GM12891 (cell line): Measurements from ENCODE around the gene REX1BD.
"Not testable (repeated sequence)": the region's sequence is repeated elsewhere in the genome, so short reads cannot be mapped to it uniquely, and the experiment has no call there.

Source experiments
- DNase-seq: peaks from one replicate; pipeline ENCODE4 v3.0.0; 2011; ENCODE audit warnings: low spot score; ENCODE audit not compliant: insufficient read length
- FAIRE-seq: peaks from 2 replicates; lab custom pipeline; 2011; peaks lifted over from hg19 to GRCh38; lab: Jason Lieb, UNC
- PAX5 ChIP-seq: IDR thresholded peaks from 2 replicates; pipeline ENCODE4 v1.6.1; 2011; ENCODE audit warnings: low read length, moderate library complexity, mild to moderate bottlenecking; ENCODE audit not compliant: insufficient read depth, severe bottlenecking
- POLR2A ChIP-seq: IDR thresholded peaks from 2 replicates; pipeline ENCODE4 v1.6.1; 2011; ENCODE audit warnings: low read depth, low read length, control low read depth
- POLR2AphosphoS5 ChIP-seq: IDR thresholded peaks from 2 replicates; pipeline ENCODE4 v1.6.1; 2011; ENCODE audit warnings: low read depth, low read length, control low read depth
- POU2F2 ChIP-seq: IDR thresholded peaks from 2 replicates; pipeline ENCODE4 v1.6.1; 2011; ENCODE audit warnings: low read depth, mild to moderate bottlenecking, control low read depth, low read length, moderate library complexity
- SPI1 ChIP-seq: IDR thresholded peaks from 2 replicates; pipeline ENCODE4 v1.6.1; 2011; ENCODE audit warnings: low read depth, low read length, control low read depth
- TAF1 ChIP-seq: IDR thresholded peaks from 2 replicates; pipeline ENCODE4 v1.6.1; 2011; ENCODE audit warnings: low read depth, low read length, control low read depth

REX1BD gene

GRCh38 chr19:18576383-18576782, 12.2 kb upstream of the REX1BD start:
- no peak for FAIRE-seq
- DNase-seq, result no peak
- no peak for TF ChIP-seq POLR2A
- no peak for TF ChIP-seq SPI1
- TF ChIP-seq POU2F2, result no peak
- TF ChIP-seq POLR2AphosphoS5, result no peak
- no peak for TF ChIP-seq PAX5
- TF ChIP-seq TAF1, result no peak

GRCh38 chr19:18577365-18577914, 11.2 kb upstream of the REX1BD start:
- no peak for FAIRE-seq
- no peak for TF ChIP-seq SPI1
- peak; percentile 13; the same call in 1 of the 2 replicates for TF ChIP-seq POLR2A
- no peak for TF ChIP-seq TAF1
- no peak for DNase-seq

GRCh38 chr19:18580311-18580710, 8.3 kb upstream of the REX1BD start:
- DNase-seq, result no peak
- no peak for TF ChIP-seq POU2F2
- TF ChIP-seq PAX5, result no peak
- no peak for TF ChIP-seq SPI1
- no peak for TF ChIP-seq POLR2AphosphoS5
- TF ChIP-seq POLR2A, result no peak
- no peak for TF ChIP-seq TAF1
- no peak for FAIRE-seq

- TF ChIP-seq POU2F2, result no peak
- TF ChIP-seq SPI1, result peak; percentile 39; the same call in 1 of the 2 replicates
- TF ChIP-seq POLR2A, result no peak
- TF ChIP-seq TAF1, result no peak
- no peak for TF ChIP-seq PAX5
- DNase-seq, result no peak
- peak; percentile 61 for FAIRE-seq
These were observed 2.3 kb upstream of the REX1BD start for GRCh38 chr19:18586306-18586705.

- TF ChIP-seq POLR2AphosphoS5, result no peak
- no peak for TF ChIP-seq POLR2A
- no peak for TF ChIP-seq POU2F2
- TF ChIP-seq TAF1, result no peak
- no peak for TF ChIP-seq PAX5
- TF ChIP-seq SPI1, result no peak
- DNase-seq, result no peak
- no peak for FAIRE-seq
These were observed 1.0 kb upstream of the REX1BD start for GRCh38 chr19:18587561-18587960.

GRCh38 chr19:18587962-18588610, 512 bp upstream of the REX1BD start:
- no peak for TF ChIP-seq POLR2AphosphoS5
- no peak for TF ChIP-seq SPI1
- no peak for TF ChIP-seq POLR2A
- TF ChIP-seq PAX5, result no peak
- TF ChIP-seq POU2F2, result no peak
- TF ChIP-seq TAF1, result no peak
- FAIRE-seq (no peak), DNase-seq (no peak)

GRCh38 chr19:18589380-18590272, 1.0 kb downstream of the REX1BD start:
- no peak for DNase-seq
- no peak for TF ChIP-seq POLR2A
- no peak for TF ChIP-seq SPI1
- TF ChIP-seq TAF1, result no peak
- no peak for TF ChIP-seq POLR2AphosphoS5
- peak; percentile 76 for FAIRE-seq

- DNase-seq, result no peak
- FAIRE-seq, result no peak
- TF ChIP-seq SPI1 (no peak), TAF1 (no peak), POLR2A (no peak), POLR2AphosphoS5 (no peak), POU2F2 (no peak), PAX5 (no peak)
These were observed 2.0 kb downstream of the REX1BD start for GRCh38 chr19:18590273-18591272.

- TF ChIP-seq TAF1, result no peak
- no peak for TF ChIP-seq POLR2AphosphoS5
- TF ChIP-seq POLR2A, result no peak
- no peak for TF ChIP-seq PAX5
- TF ChIP-seq SPI1, result no peak
- TF ChIP-seq POU2F2, result no peak
- FAIRE-seq, result no peak
- DNase-seq, result no peak
These were observed 3.3 kb downstream of the REX1BD start for GRCh38 chr19:18591735-18592385.

GRCh38 chr19:18592732-18593131, 4.1 kb downstream of the REX1BD start:
- DNase-seq, FAIRE-seq: not testable (repeated sequence)
